ENCODE data around the gene KCNH6.

Gene KCNH6

DNA sequence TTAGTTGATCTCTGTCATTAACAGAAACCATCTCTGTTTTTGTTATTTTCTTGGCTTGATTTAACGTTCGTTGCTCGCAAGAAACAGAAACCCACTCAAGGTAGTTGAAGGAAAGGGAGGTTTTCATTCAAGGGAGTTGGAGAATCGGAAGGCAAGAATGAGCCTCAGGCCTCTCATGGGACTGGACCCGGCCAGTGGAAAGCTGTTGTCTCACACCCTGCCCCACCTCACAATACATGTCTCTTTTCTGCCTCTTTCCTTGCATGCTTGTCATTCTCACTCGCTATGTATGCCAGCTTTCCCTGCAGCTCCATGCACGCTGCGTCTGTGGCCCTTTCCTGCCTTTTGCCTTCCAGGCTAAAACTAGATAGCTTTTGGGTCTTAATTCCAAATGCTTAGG, 45.4 kb downstream of the KCNH6 start:
- no peak overlapping the region for H3K27ac ChIP-seq (ENCODE audit: extremely low read depth, low read depth, low read length)
- ChIA-PET POLR2A (interaction anchor here (0.6 to 1.6 kb wide), 3 partner anchors 18 to 54 kb away, joined by 3 to 12 read pairs (median 5); partner anchors contain the start of genes DCAF7 and MAP3K3), CTCF (interaction anchor here (0.7 to 2.3 kb wide), 6 partner anchors 17 to 401 kb away, joined by 3 to 12 read pairs (median 4); no protein-coding TSS in a partner anchor)
- H3K4me1 ChIP-seq (ENCODE audit: control insufficient read depth, insufficient read depth, low read length) = no peaks in the 10 kb centered on the region; the same call in 1 of the 2 replicates
- no peak overlapping the region for H3K4me3 ChIP-seq (ENCODE audit: low read depth, low read length)
- H3K36me3 ChIP-seq (ENCODE audit: control insufficient read depth in 2 of 2, insufficient read depth in 1 of 2, low read length in 2 of 2) = peaks cover 6 to 10% of the 10 kb centered on the region in 2 experiments; a peak in 2 of 3 replicates
- no peaks in the 10 kb centered on the region for H3K9me3 ChIP-seq (ENCODE audit: control insufficient read depth, insufficient read depth, low read depth, low read length)
- TF ChIP-seq YY2 (tag by site-specific recombination; IDR thresholded peaks at IDR 0.05) = no peak
- no peak for TF ChIP-seq ZBTB21 (tag by site-specific recombination; IDR thresholded peaks at IDR 0.05)
- no peak for TF ChIP-seq GFI1B (tag by site-specific recombination; IDR thresholded peaks at IDR 0.05)
- no peak for TF ChIP-seq ZFP3 (tag by site-specific recombination; IDR thresholded peaks at IDR 0.05; ENCODE audit: low read depth)
- TF ChIP-seq ZNF707 (tag by site-specific recombination; IDR thresholded peaks at IDR 0.05) = no peak
- TF ChIP-seq, protein P1, sequence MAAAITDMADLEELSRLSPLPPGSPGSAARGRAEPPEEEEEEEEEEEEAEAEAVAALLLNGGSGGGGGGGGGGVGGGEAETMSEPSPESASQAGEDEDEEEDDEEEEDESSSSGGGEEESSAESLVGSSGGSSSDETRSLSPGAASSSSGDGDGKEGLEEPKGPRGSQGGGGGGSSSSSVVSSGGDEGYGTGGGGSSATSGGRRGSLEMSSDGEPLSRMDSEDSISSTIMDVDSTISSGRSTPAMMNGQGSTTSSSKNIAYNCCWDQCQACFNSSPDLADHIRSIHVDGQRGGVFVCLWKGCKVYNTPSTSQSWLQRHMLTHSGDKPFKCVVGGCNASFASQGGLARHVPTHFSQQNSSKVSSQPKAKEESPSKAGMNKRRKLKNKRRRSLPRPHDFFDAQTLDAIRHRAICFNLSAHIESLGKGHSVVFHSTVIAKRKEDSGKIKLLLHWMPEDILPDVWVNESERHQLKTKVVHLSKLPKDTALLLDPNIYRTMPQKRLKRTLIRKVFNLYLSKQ (tag by site-specific recombination; IDR thresholded peaks at IDR 0.05; ENCODE audit: borderline replicate concordance) = no peak
- no peak for TF ChIP-seq ZNF426 (tag by site-specific recombination; IDR thresholded peaks at IDR 0.05)
- TF ChIP-seq, protein P2, sequence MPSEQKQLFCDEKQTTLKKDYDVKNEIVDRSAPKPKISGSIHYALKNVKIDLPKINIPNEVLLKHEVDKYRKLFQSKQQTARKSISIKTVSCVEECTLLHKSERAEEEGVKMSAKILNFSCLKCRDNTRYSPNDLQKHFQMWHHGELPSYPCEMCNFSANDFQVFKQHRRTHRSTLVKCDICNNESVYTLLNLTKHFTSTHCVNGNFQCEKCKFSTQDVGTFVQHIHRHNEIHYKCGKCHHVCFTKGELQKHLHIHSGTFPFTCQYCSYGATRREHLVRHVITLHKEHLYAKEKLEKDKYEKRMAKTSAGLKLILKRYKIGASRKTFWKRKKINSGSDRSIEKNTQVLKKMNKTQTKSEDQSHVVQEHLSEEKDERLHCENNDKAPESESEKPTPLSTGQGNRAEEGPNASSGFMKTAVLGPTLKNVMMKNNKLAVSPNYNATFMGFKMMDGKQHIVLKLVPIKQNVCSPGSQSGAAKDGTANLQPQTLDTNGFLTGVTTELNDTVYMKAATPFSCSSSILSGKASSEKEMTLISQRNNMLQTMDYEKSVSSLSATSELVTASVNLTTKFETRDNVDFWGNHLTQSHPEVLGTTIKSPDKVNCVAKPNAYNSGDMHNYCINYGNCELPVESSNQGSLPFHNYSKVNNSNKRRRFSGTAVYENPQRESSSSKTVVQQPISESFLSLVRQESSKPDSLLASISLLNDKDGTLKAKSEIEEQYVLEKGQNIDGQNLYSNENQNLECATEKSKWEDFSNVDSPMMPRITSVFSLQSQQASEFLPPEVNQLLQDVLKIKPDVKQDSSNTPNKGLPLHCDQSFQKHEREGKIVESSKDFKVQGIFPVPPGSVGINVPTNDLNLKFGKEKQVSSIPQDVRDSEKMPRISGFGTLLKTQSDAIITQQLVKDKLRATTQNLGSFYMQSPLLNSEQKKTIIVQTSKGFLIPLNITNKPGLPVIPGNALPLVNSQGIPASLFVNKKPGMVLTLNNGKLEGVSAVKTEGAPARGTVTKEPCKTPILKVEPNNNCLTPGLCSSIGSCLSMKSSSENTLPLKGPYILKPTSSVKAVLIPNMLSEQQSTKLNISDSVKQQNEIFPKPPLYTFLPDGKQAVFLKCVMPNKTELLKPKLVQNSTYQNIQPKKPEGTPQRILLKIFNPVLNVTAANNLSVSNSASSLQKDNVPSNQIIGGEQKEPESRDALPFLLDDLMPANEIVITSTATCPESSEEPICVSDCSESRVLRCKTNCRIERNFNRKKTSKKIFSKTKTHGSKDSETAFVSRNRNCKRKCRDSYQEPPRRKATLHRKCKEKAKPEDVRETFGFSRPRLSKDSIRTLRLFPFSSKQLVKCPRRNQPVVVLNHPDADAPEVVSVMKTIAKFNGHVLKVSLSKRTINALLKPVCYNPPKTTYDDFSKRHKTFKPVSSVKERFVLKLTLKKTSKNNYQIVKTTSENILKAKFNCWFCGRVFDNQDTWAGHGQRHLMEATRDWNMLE (tag by site-specific recombination; conservative IDR thresholded peaks at IDR 0.05; ENCODE audit: low read depth) = no peak
- no peak for TF ChIP-seq ZNF350 (tag by site-specific recombination; IDR thresholded peaks at IDR 0.05)
- TF ChIP-seq, protein P3, sequence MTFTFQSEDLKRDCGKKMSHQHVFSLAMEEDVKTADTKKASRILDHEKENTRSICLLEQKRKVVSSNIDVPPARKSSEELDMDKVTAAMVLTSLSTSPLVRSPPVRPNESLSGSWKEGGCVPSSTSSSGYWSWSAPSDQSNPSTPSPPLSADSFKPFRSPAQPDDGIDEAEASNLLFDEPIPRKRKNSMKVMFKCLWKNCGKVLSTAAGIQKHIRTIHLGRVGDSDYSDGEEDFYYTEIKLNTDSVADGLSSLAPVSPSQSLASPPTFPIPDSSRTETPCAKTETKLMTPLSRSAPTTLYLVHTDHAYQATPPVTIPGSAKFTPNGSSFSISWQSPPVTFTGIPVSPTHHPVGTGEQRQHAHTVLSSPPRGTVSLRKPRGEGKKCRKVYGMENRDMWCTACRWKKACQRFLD (tag by site-specific recombination; IDR thresholded peaks at IDR 0.05) = no peak
- no peak for TF ChIP-seq ZSCAN18 (tag by site-specific recombination; IDR thresholded peaks at IDR 0.05)

DNA sequence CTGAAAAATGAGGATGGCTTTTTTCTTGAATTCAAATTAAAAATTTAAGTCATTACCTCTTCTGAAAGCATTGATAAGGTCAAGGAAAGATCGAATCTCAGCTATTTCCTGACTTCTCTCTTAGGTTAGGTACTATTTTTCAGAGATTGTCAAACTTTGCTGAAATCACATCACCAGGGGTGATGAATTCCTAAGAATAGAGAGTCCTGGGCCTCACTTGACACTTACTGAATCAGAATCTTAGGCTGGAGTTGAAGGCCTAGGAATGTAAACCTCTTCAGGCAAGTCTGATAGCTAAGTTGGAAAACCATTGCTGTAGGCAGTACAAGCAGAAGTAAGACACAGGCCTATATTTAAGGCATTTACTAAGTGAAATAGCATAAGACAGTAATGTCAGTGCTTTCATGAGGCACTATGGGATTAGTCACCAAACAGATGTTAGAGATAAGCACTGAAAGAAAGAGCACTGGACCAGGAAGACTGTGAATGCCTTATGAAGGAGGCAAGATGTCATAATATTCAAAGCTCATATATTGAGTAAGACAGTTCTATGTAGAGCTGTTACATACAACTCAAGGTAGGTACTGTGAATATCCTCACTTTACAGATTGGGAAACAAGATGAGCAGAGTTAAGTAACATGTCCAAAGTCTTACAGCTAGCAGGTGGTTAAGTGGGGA, 48.6 kb downstream of the KCNH6 start:
- POLR2A ChIA-PET = interaction anchor here (1.0 kb wide), 1 partner anchor 22 kb away, joined by 3 read pairs; the partner anchor contains the start of gene DCAF7
- no peaks in the 10 kb centered on the region; the same call in 1 of the 2 replicates for H3K4me1 ChIP-seq (ENCODE audit: control insufficient read depth, insufficient read depth, low read length)
- CTCF ChIA-PET = interaction anchor here (0.7 to 1.8 kb wide), 6 partner anchors 16 to 146 kb away, joined by 3 to 6 read pairs (median 4); no protein-coding TSS in a partner anchor
- H3K27ac ChIP-seq (ENCODE audit: extremely low read depth, low read depth, low read length) = no peak overlapping the region
- H3K4me3 ChIP-seq (ENCODE audit: low read depth, low read length) = no peak overlapping the region
- H3K36me3 ChIP-seq (ENCODE audit: control insufficient read depth in 2 of 2, insufficient read depth in 1 of 2, low read length in 2 of 2) = peaks cover 6 to 10% of the 10 kb centered on the region in 2 experiments; a peak in 2 of 3 replicates
- no peaks in the 10 kb centered on the region for H3K9me3 ChIP-seq (ENCODE audit: control insufficient read depth, insufficient read depth, low read depth, low read length)
- peak; percentile 38; the same call in 1 of the 2 replicates for TF ChIP-seq PRDM1 (tag by site-specific recombination; IDR thresholded peaks at IDR 0.05)
- TF ChIP-seq, protein P3 (tag by site-specific recombination; IDR thresholded peaks at IDR 0.05) = no peak
- no peak for TF ChIP-seq YY1 (tag by site-specific recombination; IDR thresholded peaks at IDR 0.05)
- no peak for TF ChIP-seq ZNF624 (tag by site-specific recombination; IDR thresholded peaks at IDR 0.05)
- TF ChIP-seq, protein P4, sequence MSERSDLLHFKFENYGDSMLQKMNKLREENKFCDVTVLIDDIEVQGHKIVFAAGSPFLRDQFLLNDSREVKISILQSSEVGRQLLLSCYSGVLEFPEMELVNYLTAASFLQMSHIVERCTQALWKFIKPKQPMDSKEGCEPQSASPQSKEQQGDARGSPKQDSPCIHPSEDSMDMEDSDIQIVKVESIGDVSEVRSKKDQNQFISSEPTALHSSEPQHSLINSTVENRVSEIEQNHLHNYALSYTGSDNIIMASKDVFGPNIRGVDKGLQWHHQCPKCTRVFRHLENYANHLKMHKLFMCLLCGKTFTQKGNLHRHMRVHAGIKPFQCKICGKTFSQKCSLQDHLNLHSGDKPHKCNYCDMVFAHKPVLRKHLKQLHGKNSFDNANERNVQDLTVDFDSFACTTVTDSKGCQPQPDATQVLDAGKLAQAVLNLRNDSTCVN (tag by site-specific recombination; optimal IDR thresholded peaks at IDR 0.05) = no peak
- TF ChIP-seq ZNF549 (tag by site-specific recombination; IDR thresholded peaks at IDR 0.05) = no peak
- no peak for TF ChIP-seq ZNF140 (tag by site-specific recombination; IDR thresholded peaks at IDR 0.05)
- TF ChIP-seq ZNF354C (tag by site-specific recombination; IDR thresholded peaks at IDR 0.05; ENCODE audit: borderline replicate concordance, low read depth) = no peak
- TF ChIP-seq ZNF157 (tag by site-specific recombination; IDR thresholded peaks at IDR 0.05) = no peak
- peak; percentile 42; the same call in 1 of the 2 replicates for TF ChIP-seq ZNF664 (tag by site-specific recombination; IDR thresholded peaks at IDR 0.05)
- TF ChIP-seq ZIC2 (tag by site-specific recombination; IDR thresholded peaks at IDR 0.05) = no peak
- no peak for TF ChIP-seq ZNF324 (tag by site-specific recombination; IDR thresholded peaks at IDR 0.05)
